ENCODE measurements around the gene BAZ2B.

The BAZ2B gene

DNA sequence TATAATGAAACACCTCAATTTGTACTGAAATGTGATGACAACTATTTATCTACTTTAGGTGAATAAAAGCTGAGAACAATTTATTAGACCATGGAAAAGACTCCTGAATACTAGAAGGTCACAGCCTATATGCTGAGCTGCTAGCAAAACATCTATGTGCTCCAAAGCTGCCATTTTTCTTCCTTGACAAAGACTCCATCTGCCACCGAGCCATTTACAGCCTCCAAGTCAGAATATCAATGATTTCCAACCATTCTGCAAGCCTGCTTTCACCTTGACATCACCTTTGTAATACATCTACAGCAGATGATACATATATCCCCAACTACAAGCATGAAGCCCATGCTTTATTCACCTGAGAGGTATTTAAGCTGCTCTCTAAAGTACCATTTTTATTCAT, 84.9 kb downstream of the BAZ2B start:
- no peak for DNase-seq

- DNase-seq, result no peak
These were observed 89.9 kb downstream of the BAZ2B start for GRCh38 chr2:159526433-159526832.

DNA sequence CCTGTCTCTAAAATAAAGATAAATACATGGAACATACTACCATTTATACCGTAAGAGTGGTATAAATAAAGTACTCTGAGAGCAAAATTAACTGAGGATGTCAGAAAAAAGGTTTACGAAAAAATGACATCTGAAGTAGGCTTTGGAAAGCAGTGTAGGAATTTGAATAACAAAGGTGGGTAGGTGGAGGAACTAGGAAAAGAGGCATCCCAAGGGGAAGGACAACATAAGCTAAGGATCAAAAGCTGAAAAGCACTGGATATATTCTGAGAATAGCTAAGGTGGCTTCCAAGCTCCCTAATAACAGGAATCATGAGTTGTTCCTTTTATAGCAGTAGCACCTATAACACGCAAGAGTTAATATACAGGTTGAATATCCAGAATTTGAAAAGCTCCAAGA, 91.3 kb downstream of the BAZ2B start:
- no peak for DNase-seq

- DNase-seq, result no peak
These were observed 95.1 kb downstream of the BAZ2B start for GRCh38 chr2:159521272-159521671.

DNA sequence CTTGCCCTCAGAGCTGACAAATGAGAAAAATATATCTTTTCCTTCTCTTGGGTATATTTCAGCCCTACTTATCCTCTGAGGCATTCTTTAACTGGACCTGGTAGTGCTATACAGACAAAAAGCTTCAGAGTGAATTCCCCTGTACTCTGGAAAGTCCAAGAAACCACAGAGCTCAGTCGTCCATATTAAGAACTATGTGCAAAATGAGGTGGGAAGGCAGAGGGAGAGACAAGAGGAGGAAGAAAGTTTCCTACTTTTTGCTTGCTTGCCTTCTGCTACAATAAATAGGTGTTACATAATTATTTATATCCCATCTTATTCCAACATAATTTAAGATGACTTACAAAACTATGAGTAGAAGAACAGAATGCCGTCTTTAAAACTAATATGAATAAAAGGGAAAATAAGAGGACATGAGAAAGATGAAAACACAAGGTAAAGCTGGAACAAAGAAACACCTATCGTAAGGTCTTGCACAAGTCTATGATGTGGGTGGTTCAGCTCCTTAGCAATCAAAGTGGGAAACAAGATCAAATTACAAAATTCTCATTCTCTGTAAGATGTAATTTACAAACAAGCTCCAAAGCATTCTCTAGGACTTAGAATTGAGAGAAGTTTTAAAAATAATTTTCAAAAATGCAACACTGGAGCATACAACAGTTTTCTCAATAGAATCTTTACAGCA, 97.9 kb downstream of the BAZ2B start:
- no peak for DNase-seq

DNA sequence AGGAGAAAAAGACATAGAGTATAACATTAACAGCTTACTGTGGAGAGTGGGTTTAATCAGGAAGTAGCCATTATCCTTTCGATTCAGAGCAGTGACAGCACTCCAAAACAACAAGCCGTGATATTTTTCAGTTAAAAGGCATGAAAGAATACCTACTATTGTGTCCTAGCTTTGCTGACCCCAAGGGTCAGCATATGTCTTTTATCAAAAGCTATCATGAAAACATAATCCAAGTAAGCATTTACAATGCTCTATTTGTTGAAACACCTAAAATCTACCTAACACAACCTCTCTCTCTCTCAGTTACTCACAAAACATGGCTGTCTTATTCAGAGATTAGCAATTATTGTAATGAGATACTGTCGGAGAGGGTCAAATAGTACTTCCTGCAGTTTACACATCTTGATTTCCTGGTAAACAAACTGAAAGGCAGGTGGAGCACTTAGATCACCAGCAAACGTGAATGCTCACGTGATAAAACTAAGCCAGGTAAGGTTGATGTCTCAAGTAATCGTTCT, 100.0 kb downstream of the BAZ2B start:
- peak; percentile 13 for DNase-seq

DNA sequence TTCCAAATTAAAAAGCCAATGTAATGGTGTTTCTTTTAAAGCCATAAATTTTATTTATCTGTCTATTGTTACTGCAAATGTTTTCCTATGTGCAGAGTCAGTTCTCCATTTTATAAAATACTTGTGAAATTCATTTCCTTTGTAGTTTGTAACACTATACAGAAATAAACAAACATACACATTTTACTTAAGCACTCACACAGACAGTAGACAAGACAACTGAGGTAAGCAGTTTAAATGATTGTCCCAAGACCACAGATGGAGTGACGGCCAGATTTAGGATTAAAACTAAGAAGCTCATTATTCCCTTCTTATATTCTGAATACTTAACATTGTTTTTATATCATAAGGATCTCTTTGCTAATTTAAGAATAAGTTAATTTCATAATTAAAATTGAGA, 100.9 kb downstream of the BAZ2B start:
- DNase-seq, result no peak

GRCh38 chr2:159513745-159514144, 102.6 kb downstream of the BAZ2B start:
- no peak for DNase-seq

- DNase-seq, result no peak
These were observed 108.2 kb downstream of the BAZ2B start for GRCh38 chr2:159508140-159508539.

- no peak for DNase-seq
These were observed 109.4 kb downstream of the BAZ2B start for GRCh38 chr2:159506764-159507440.

GRCh38 chr2:159506202-159506601, 110.1 kb downstream of the BAZ2B start:
- DNase-seq, result no peak

GRCh38 chr2:159505196-159505595, 111.2 kb downstream of the BAZ2B start:
- DNase-seq, result peak; percentile 60

- no peak for DNase-seq
These were observed 114.6 kb downstream of the BAZ2B start for GRCh38 chr2:159501743-159502142.

DNA sequence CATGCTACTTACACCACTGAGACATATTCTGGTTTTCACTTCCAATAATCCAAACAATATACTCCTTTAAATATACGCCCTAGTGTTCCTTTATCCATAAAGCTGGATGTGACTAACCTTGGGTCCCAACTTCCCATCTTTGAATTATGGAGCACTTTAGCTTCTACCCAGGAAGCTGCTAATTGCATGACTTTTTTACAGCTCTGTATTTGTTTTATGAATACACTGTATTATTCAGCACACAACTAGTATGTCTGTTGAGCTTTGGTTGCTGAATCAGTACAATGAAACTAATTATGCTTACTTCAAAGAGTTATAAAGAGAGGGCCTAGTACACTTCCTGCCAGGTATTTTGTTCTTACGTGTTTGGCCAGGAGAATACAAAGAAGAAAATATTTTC, 118.5 kb downstream of the BAZ2B start:
- no peak for DNase-seq

DNA sequence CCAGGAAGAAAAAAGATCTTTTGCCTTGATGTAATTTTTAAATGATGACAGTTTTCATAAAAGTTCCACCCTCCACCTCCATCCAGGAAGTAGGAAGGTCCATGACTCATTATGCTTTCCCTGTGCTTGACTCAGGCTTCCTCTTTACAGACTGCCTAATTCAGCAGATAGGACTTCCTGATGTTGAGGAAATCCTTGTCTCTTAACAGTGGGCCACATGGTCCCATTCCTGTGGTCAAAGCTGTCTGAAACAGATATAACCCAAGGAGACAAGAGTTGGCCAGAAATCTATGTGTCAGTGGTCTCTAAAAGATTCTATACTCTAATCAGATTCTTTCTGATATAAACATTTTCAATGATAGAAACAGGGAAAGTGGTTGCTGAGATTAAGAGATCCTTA, 119.1 kb downstream of the BAZ2B start:
- DNase-seq, result peak; percentile 94

GRCh38 chr2:159489476-159489875, 126.9 kb downstream of the BAZ2B start:
- no peak for DNase-seq

DNA sequence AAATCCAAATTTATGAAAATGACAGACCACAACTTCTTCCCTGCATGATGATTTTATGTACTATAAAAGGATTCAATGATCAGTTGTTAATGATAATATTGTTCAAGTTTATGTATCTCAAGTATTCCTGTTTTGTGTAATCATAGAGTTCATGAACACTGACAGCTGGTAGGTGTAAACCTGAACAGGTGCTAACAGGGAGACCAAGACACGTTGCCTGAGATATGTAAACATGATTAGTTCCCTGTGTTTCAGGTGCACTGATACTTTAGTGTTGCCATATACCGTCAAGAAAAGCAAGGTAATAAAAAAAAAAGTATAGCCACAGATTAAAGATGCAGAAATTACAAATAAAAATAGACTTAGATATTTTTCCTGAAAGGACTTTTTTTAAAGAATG, 131.8 kb downstream of the BAZ2B start:
- DNase-seq, result no peak

GRCh38 chr2:159476329-159476728, 140.0 kb downstream of the BAZ2B start:
- no peak for DNase-seq

GRCh38 chr2:159475793-159476192, 140.6 kb downstream of the BAZ2B start:
- DNase-seq, result no peak

DNA sequence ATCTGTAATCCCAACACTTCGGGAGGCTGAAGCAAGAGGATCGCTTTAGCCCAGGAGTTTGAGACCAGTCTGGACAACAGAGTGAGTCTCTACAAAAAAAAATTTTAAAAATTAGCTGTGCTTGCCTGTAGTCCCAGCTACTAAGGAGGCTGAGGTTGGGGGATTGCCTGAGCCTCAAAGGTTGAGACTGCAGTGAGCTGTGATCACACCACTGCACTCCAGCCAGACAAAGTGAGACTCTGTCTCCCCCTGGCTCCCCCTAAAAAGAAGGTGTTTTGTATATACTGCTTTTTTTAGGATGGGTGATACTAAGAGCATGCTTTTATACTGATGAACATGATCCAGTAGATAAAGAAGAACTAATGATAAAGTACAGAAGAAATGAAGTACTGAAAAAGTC, 145.0 kb downstream of the BAZ2B start:
- DNase-seq, result no peak

DNA sequence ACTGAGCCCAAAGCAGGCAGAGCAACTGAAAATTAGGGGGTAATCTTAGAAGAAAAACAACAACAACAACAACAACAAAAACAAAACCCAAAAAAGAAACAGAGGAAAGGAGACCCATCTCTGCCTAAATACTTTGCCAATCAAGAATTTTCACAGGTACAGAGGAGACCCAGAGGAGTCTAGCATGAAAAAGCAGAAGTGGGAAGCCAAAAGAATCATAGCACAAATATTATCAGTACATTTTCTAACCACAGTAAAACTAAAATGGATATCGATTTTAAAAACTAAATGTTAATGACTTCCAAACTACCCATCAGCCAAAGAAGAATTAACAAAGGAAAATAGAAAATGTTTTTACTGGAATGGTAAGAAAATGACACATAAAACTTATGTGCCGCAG, 148.1 kb downstream of the BAZ2B start:
- no peak for DNase-seq

DNA sequence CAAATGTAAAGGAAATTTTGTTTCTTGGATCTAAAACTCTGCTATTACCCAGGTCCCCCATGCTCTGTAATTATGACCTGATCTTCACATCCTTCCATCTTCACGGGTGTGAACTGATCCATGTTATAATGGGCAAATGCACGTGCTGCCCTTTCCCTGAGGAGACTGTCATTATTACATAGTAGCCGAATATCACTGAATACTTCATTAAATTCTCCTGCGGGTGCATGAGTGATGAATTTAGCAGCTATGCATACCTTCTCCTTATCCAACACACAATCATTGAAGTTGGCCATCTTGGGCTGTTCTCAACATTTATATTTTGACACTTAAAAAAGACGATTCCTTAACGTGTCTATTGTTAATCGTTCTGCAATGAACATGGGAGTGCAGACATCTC, 153.4 kb downstream of the BAZ2B start:
- DNase-seq, result no peak

DNA sequence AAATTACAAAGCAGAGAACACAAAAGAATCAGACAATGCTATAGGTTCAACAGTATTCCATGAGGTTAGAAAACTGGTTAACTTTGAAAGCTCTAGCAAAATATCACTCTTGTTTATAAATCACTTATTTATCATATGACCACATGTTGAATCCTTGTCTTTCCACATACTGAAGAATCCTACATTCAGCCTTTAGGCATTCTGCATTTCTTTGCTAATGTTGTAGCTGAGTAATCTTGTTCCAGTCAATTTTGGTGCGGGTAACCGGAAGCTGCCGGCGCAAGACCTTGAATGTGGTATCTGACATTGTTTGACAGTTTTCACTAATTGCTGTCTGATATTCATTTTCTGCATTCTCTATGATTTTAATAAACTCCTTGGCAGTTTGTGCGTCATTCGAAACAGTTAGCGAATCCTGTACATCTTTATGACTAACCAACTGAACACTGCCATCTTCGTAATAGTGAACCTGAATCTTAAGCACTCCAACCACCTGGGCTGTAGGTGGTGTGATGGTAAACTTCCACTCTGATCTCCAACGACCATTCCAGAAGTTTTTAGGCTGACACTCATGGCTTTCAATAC, 154.1 kb downstream of the BAZ2B start:
- DNase-seq, result no peak

DNA sequence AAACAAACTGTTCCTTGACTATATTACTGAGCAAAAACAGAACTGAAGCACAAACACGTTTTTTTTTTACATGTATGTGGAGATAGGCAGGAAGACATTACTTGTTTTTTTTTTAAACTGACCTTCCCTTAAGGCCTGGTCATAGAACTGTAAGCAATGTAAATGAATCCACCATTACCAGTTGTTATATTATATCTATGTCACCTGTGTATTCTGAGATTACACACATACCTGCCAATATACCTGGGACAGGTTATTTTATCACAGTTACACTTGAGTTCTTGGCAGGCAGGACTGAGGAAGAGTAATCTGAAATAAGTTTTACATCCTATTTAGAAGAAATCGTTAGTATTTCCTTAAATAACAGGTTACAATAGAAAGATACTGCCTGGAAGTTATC, 155.3 kb downstream of the BAZ2B start:
- no peak for DNase-seq
